ENCODE measurements around the gene DNAJC9.

DNA sequence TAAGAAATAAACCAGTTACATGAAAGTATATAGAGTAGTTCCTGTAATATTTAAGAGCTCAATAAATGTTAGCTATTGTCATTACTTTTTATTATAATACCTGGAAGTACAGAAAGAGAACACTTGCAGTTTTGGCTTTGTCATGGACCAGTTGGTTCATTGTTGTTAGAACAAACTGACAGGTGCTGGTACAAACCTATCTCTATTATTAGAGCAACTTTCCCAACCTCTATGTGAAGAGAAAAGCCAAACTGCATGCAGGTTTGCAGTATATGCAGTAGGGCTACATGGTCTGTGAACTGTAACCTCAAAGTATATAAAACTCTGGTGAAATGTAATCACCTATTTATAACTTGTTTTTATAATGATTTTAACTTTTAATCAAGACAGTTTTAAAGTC is 20.4 kb downstream of the DNAJC9 start:
- no peak for TF ChIP-seq YY1 (IDR thresholded peaks at IDR 0.05; ENCODE audit: insufficient read depth, insufficient read length)
- no peak for TF ChIP-seq ZNF274 (IDR thresholded peaks at IDR 0.05; ENCODE audit: low read depth, low read length)
- TF ChIP-seq SUZ12 (IDR thresholded peaks at IDR 0.05; ENCODE audit: extremely low read depth, insufficient read depth, insufficient read length) = no peak
